HepG2 (cell line): ENCODE data around the gene GDPGP1. TPM values are rescaled to one million over a fixed set of nuclear protein-coding genes. Genes with fewer than 3 reads are reported as not detected.

Experiments
- ATAC-seq: fragments of 200-7000 bp; cut with Tn5 transposase; 3 replicates; pipeline ENCODE4 v1.9.1; 2020; ENCODE audit warnings: mild to moderate bottlenecking, moderate library complexity
- BruUV-seq: library from RNA; stranded (reverse); fragments of 400-500 nt; replicated peaks from 2 replicates; lab custom pipeline; 2021; lab: Mats Ljungman, UMichigan
- CTCF ChIA-PET: fragments of 300-600 bp; formaldehyde crosslinking; extraction: SDS; loops from one replicate; lab custom pipeline; 2021; ENCODE audit warnings: low total read pairs, inconsistent platforms, low intra/inter-chr PET ratio; lab: Yijun Ruan, JAX
- POLR2A ChIA-PET: fragments of 350-600 bp; sonication (Branson Sonifier 250); formaldehyde crosslinking; loops from one replicate; lab custom pipeline; 2020; ENCODE audit warnings: antibody characterized with exemption, inconsistent platforms; lab: Yijun Ruan, JAX
- DNase-seq: peaks from one replicate; pipeline ENCODE4 v3.0.0-alpha.2; 2015; ENCODE audit warnings: low spot score
- FAIRE-seq: peaks from 3 replicates; lab custom pipeline; 2011; peaks lifted over from hg19 to GRCh38; lab: Jason Lieb, UNC
- H2AFZ ChIP-seq: one replicate; pipeline ENCODE4 v1.6.1; 2011; ENCODE audit warnings: low read length, inconsistent platforms
- H3K27ac ChIP-seq: fragments of 300-600 bp; 3 replicates; pipeline ENCODE4 v1.8.0; 2011; ENCODE audit warnings: mixed run types, mild to moderate bottlenecking, mixed read lengths, low read length, inconsistent platforms; ENCODE audit not compliant: insufficient read depth; ENCODE audit errors: extremely low read length
- H3K27me3 ChIP-seq, 2 experiments: fragments of 200-600 bp in 1 of 2; 2 replicates in 1 of 2; 3 replicates in 1 of 2; pipeline versions ENCODE4 v1.6.0 to v1.8.0; 2011; ENCODE audit warnings: low read length in 2 of 2, mild to moderate bottlenecking in 2 of 2, moderate library complexity in 2 of 2, inconsistent platforms in 1 of 2; ENCODE audit not compliant: insufficient read depth in 2 of 2, control insufficient read depth in 1 of 2
- H3K36me3 ChIP-seq, 2 experiments: fragments of 200-600 bp in 1 of 2; replicated peaks in 1 of 2; 2 replicates in 1 of 2; 3 replicates in 1 of 2; pipeline versions ENCODE4 v1.5.1 to v1.8.0; 2011; ENCODE audit warnings: low read length in 2 of 2, inconsistent platforms in 1 of 2; ENCODE audit not compliant: insufficient read depth in 2 of 2, control insufficient read depth in 1 of 2
- H3K4me1 ChIP-seq: 2 replicates; pipeline ENCODE4 v1.5.1; 2012; ENCODE audit warnings: low read length, inconsistent platforms; ENCODE audit not compliant: insufficient read depth
- H3K4me2 ChIP-seq: 2 replicates; pipeline ENCODE4 v1.6.0; 2011; ENCODE audit warnings: low read depth, low read length, inconsistent platforms
- H3K4me3 ChIP-seq, 3 experiments: fragments of 200-600 bp in 1 of 3; sonication (generic), shearing (Covaris generic) in 1 of 3; replicated peaks in 1 of 3; 2 replicates each; pipeline ENCODE4 v1.5.1; 2011 to 2016; ENCODE audit warnings: low read length in 3 of 3, inconsistent platforms in 2 of 3, low read depth in 2 of 3, mild to moderate bottlenecking in 2 of 3, control low read depth in 1 of 3, mixed read lengths in 1 of 3; ENCODE audit not compliant: insufficient read depth in 1 of 3
- H3K79me2 ChIP-seq: one replicate; pipeline ENCODE4 v1.6.1; 2011; ENCODE audit warnings: low read length, inconsistent platforms; ENCODE audit not compliant: insufficient read depth
- H3K9ac ChIP-seq: 2 replicates; pipeline ENCODE4 v1.6.0; 2011; ENCODE audit warnings: mild to moderate bottlenecking, low read depth, low read length, inconsistent platforms; ENCODE audit not compliant: insufficient read depth
- H3K9me3 ChIP-seq: 2 replicates; pipeline ENCODE4 v1.5.1; 2012; ENCODE audit warnings: mild to moderate bottlenecking, low read length
- H4K20me1 ChIP-seq: 2 replicates; pipeline ENCODE4 v1.6.0; 2011; ENCODE audit warnings: inconsistent platforms, mild to moderate bottlenecking, low read length, moderate library complexity; ENCODE audit not compliant: insufficient read depth
- MLXIP ChIP-seq: sonication (generic); formaldehyde crosslinking; IDR thresholded peaks from 2 replicates; pipeline ENCODE4 v1.9.0; 2021; ENCODE audit warnings: missing genetic modification reagents, borderline replicate concordance
- ZNF503 ChIP-seq: sonication (generic); formaldehyde crosslinking; IDR thresholded peaks from 2 replicates; pipeline ENCODE4 v1.4.0; 2020; ENCODE audit warnings: missing genetic modification reagents
- ZNF530 ChIP-seq: sonication (generic); formaldehyde crosslinking; IDR thresholded peaks from 2 replicates; pipeline ENCODE4 v1.5.0; 2020; ENCODE audit warnings: low read depth, mild to moderate bottlenecking, missing genetic modification reagents
- ZNF646 ChIP-seq: sonication (generic); formaldehyde crosslinking; IDR thresholded peaks from 2 replicates; pipeline ENCODE4 v1.9.0; 2021; ENCODE audit warnings: mild to moderate bottlenecking, missing genetic modification reagents
- whole genome bisulfite sequencing: methylation state at CpG from one replicate; pipeline ENCODE4 v1.1.6; 2017; ENCODE audit warnings: low lambda C conversion rate; 5-methylcytosine and 5-hydroxymethylcytosine counted together
- in situ Hi-C: cut with HindIII; loops from 2 replicates; pipeline ENCODE4 v1.10.0; 2017; ENCODE audit warnings: low pct_unique_long_range_greater_than_20kb; ENCODE audit not compliant: extremely low pct_ligation_motif_present
- intact Hi-C: fragments of 100-400 bp; cut with micrococcal nuclease; formaldehyde crosslinking; loops from one replicate; pipeline ENCODE4 v1.10.0; 2022; ENCODE audit not compliant: unreplicated experiment
- polyA plus RNA-seq, 8 experiments: library from polyadenylated mRNA; depleted of rRNA in 3 of 8; stranded (reverse) in 7 of 8; unstranded in 1 of 8; fragments of >200 nt; fragmentation: Illumina TruSeq in 4 of 8; extraction: Trizol in 4 of 8; gene quantifications; 2 replicates each; pipeline versions ENCODE4 v1.2.1 to v1.2.3, GENCODE V29; 2011 to 2016; ENCODE audit warnings: low read depth in 4 of 8, missing spikeins in 1 of 8, mixed read lengths in 1 of 8; ENCODE audit not compliant: insufficient read depth in 1 of 8
- total RNA-seq, 5 experiments: library from RNA; depleted of rRNA; stranded (reverse); fragments of >200 nt; fragmentation: Illumina TruSeq; extraction: Trizol; gene quantifications; 2 replicates each; pipeline ENCODE4 v1.2.3, GENCODE V29; 2016; ENCODE audit warnings: low read depth in 1 of 5

The GDPGP1 gene
- total and polyA plus RNA-seq, 2 of the 13 experiments (the other 11 are each of a cell fraction or from before 2014, with no cell fraction given) = 1.5 to 4.3 TPM

GRCh38 chr15:90190606-90191343, 43.2 kb upstream of the GDPGP1 start (continued):
- TF ChIP-seq ZNF646 (0 out of 2 replicates have a peak, but pooled peaks have one; percentile 26), ZNF503 (no peak)

- DNase-seq = no peak
- peak overlapping the region; percentile 24 for H3K9ac ChIP-seq
- peaks cover 44% of the 10 kb centered on the region for H3K4me1 ChIP-seq
- ATAC-seq = peak; percentile 53
- intact Hi-C loops = no loop called here
- H3K79me2 ChIP-seq = no peaks in the 10 kb centered on the region
- 14% methylated on average over 2 of the region's 3 CpGs for WGBS
- no peaks in the 10 kb centered on the region for H3K27me3 ChIP-seq
- no peak for FAIRE-seq
- no peak for TF ChIP-seq MLXIP (CRISPR knock-in tag)
- no peak for TF ChIP-seq ZNF530 (CRISPR knock-in tag)
- TF ChIP-seq, all 625 proteins: peak for 0
- H2AFZ ChIP-seq = no peak overlapping the region
- in situ Hi-C loops = no loop called here
- no peaks in the 10 kb centered on the region for H3K36me3 ChIP-seq
- H3K4me3 ChIP-seq = peak overlapping the region; percentile 2 to 54 (median 31); a peak in 5 of 6 replicates
- no peaks in the 10 kb centered on the region for H4K20me1 ChIP-seq
- ChIA-PET CTCF (no interaction called here), POLR2A (interaction anchor here (0.9 to 3.6 kb wide), 6 partner anchors 10 to 740 kb away, joined by 3 to 55 read pairs (median 6); partner anchors contain the start of genes SEMA4B and TTLL13)
- H3K4me2 ChIP-seq = peak overlapping the region; percentile 83
- no peaks in the 10 kb centered on the region for H3K9me3 ChIP-seq
- peak overlapping the region; percentile 45 for H3K27ac ChIP-seq
- no TSS peak for BruUV-seq
Measured at GRCh38 chr15:90191344-90191687, 42.7 kb upstream of the GDPGP1 start.
